Measurements from ENCODE around the gene S100A12.

Gene S100A12

GRCh38 chr1:153397051-153397923, 21.9 kb upstream of the S100A12 start:
- no peak for DNase-seq (ENCODE audit: low spot score)

- DNase-seq (ENCODE audit: low spot score), result no peak
Measured at GRCh38 chr1:153396461-153396860, 21.0 kb upstream of the S100A12 start.

GRCh38 chr1:153395776-153396175, 20.4 kb upstream of the S100A12 start:
- DNase-seq (ENCODE audit: low spot score), result no peak

GRCh38 chr1:153395136-153395685, 19.8 kb upstream of the S100A12 start:
- no peak for DNase-seq (ENCODE audit: low spot score)

- no peak for DNase-seq (ENCODE audit: low spot score)
Measured at GRCh38 chr1:153394391-153394790, 19.0 kb upstream of the S100A12 start.

GRCh38 chr1:153393926-153394325, 18.5 kb upstream of the S100A12 start:
- DNase-seq (ENCODE audit: low spot score), result no peak

- DNase-seq (ENCODE audit: low spot score), result no peak
Measured at GRCh38 chr1:153392822-153393221, 17.4 kb upstream of the S100A12 start.

- DNase-seq (ENCODE audit: low spot score), result no peak
Measured at GRCh38 chr1:153392258-153392657, 16.8 kb upstream of the S100A12 start.

- DNase-seq (ENCODE audit: low spot score), result no peak
Measured at GRCh38 chr1:153390938-153391710, 15.7 kb upstream of the S100A12 start, which contains the start of gene S100A8. Gene S100A8 (minus strand): TSS chr1:153391073. CDS start chr1:153390535, 538 bp downstream.

GRCh38 chr1:153389973-153390879, 14.8 kb upstream of the S100A12 start:
- no peak for DNase-seq (ENCODE audit: low spot score)

- DNase-seq (ENCODE audit: low spot score), result no peak
Measured at GRCh38 chr1:153389401-153389800, 14.0 kb upstream of the S100A12 start.

- DNase-seq (ENCODE audit: low spot score), result no peak
Measured at GRCh38 chr1:153387785-153388184, 12.4 kb upstream of the S100A12 start.

- DNase-seq (ENCODE audit: low spot score), result no peak
Measured at GRCh38 chr1:153387001-153387400, 11.6 kb upstream of the S100A12 start.

- no peak for DNase-seq (ENCODE audit: low spot score)
Measured at GRCh38 chr1:153386500-153386901, 11.1 kb upstream of the S100A12 start.

GRCh38 chr1:153384958-153385580, 9.6 kb upstream of the S100A12 start:
- no peak for DNase-seq (ENCODE audit: low spot score)

GRCh38 chr1:153380711-153381110, 5.3 kb upstream of the S100A12 start:
- DNase-seq (ENCODE audit: low spot score), result no peak

GRCh38 chr1:153379591-153379990, 4.2 kb upstream of the S100A12 start:
- no peak for DNase-seq (ENCODE audit: low spot score)

- no peak for DNase-seq (ENCODE audit: low spot score)
Measured at GRCh38 chr1:153374071-153374470, 1.4 kb downstream of the S100A12 start.

GRCh38 chr1:153372571-153372970, 2.9 kb downstream of the S100A12 start:
- DNase-seq (ENCODE audit: low spot score), result no peak

GRCh38 chr1:153371231-153371630, 4.2 kb downstream of the S100A12 start:
- no peak for DNase-seq (ENCODE audit: low spot score)

GRCh38 chr1:153370146-153370545, 5.3 kb downstream of the S100A12 start:
- DNase-seq (ENCODE audit: low spot score), result no peak

Measured in AG08396 (cell line).